Tibial artery (tissue), 4 donors: ENCODE results near the gene ADAMTS17.
"Not testable (repeated sequence)": the region's sequence is repeated elsewhere in the genome, so short reads cannot be mapped to it uniquely, and the experiment has no call there.

Experiments used
- DNase-seq, 2 donors: peaks; one replicate each; pipeline ENCODE4 v3.0.0-alpha.2; 2019
- H3K27ac ChIP-seq, 2 donors: fragments of 200-600 bp; sonication (generic) in 1 of 2; 1 replicate in 1 of 2; 2 replicates in 1 of 2; pipeline ENCODE4 v1.5.1; 2018 to 2019; ENCODE audit warnings: mild to moderate bottlenecking in 1 of 2
- H3K27me3 ChIP-seq, 2 donors: fragments of 200-600 bp; sonication (generic) in 1 of 2; one replicate each; pipeline versions ENCODE4 v1.5.1 to v1.6.0; 2016 to 2019
- H3K36me3 ChIP-seq, 3 donors: fragments of 200-600 bp; sonication (generic) in 2 of 3; one replicate each; pipeline ENCODE4 v1.5.1; 2016 to 2019; ENCODE audit warnings: mild to moderate bottlenecking in 2 of 3
- H3K4me1 ChIP-seq, 4 donors: fragments of 200-600 bp; sonication (generic) in 2 of 4; 1 replicate in 3 of 4; 2 replicates in 1 of 4; pipeline ENCODE4 v1.5.1; 2016 to 2019
- H3K4me3 ChIP-seq, 2 donors: fragments of 200-600 bp; sonication (generic) in 1 of 2; 1 replicate in 1 of 2; 2 replicates in 1 of 2; pipeline ENCODE4 v1.5.1; 2018 to 2019; ENCODE audit warnings: mild to moderate bottlenecking in 2 of 2
- H3K9me3 ChIP-seq, 3 donors: fragments of 200-600 bp; sonication (generic) in 1 of 3; one replicate each; pipeline ENCODE4 v1.5.1; 2016 to 2019
- CTCF ChIP-seq, 2 experiments: fragments of 200-600 bp in 1 of 2; fragments of 450-650 bp in 1 of 2; IDR thresholded peaks; one replicate each; pipeline ENCODE4 v1.5.1; 2017 to 2019; ENCODE audit warnings: antibody characterized with exemption in 2 of 2, mild to moderate bottlenecking in 1 of 2, moderate library complexity in 1 of 2
- intact Hi-C: fragments of 100-400 bp; cut with DNase I; formaldehyde crosslinking; loops from one replicate; pipeline ENCODE4 v1.15.0; 2023; ENCODE audit warnings: low total_unique reads

The ADAMTS17 gene

GRCh38 chr15:99981839-99982658 is 359.7 kb downstream of the ADAMTS17 start:
- no peak for DNase-seq
- TF ChIP-seq CTCF (IDR thresholded peaks at IDR 0.05): no peak

GRCh38 chr15:99981191-99981647 is 360.6 kb downstream of the ADAMTS17 start:
- no peak for DNase-seq
- TF ChIP-seq CTCF (IDR thresholded peaks at IDR 0.05): no peak
- intact Hi-C loops: no loop called here
- Histone ChIP-seq H3K27me3 (no peaks in the 10 kb centered on the region), H3K36me3 (no peaks in the 10 kb centered on the region), H3K27ac (no peak overlapping the region), H3K4me3 (no peak overlapping the region), H3K4me1 (no peaks in the 10 kb centered on the region), H3K9me3 (no peaks in the 10 kb centered on the region)

More at GRCh38 chr15:99981839-99982658, 359.7 kb downstream of the ADAMTS17 start:
- H3K4me3 ChIP-seq: no peak overlapping the region
- intact Hi-C loops: no loop called here
- H3K4me1 ChIP-seq: no peaks in the 10 kb centered on the region
- no peaks in the 10 kb centered on the region for H3K9me3 ChIP-seq
- H3K27me3 ChIP-seq: no peaks in the 10 kb centered on the region
- H3K36me3 ChIP-seq: no peaks in the 10 kb centered on the region
- H3K27ac ChIP-seq: no peak overlapping the region

GRCh38 chr15:99980752-99981151 is 361.0 kb downstream of the ADAMTS17 start:
- intact Hi-C loops: no loop called here
- H3K27me3 ChIP-seq: no peaks in the 10 kb centered on the region
- H3K4me1 ChIP-seq: no peaks in the 10 kb centered on the region
- H3K27ac ChIP-seq: no peak overlapping the region
- no peak for DNase-seq
- no peak overlapping the region for H3K4me3 ChIP-seq
- H3K36me3 ChIP-seq: no peaks in the 10 kb centered on the region
- H3K9me3 ChIP-seq: no peaks in the 10 kb centered on the region
- no peak for TF ChIP-seq CTCF (IDR thresholded peaks at IDR 0.05)

GRCh38 chr15:99979886-99980285 is 361.9 kb downstream of the ADAMTS17 start:
- H3K27me3 ChIP-seq, H3K36me3 ChIP-seq, H3K9me3 ChIP-seq, DNase-seq, H3K4me3 ChIP-seq, H3K27ac ChIP-seq, intact Hi-C loops, H3K4me1 ChIP-seq: not testable (repeated sequence)

- no peaks in the 10 kb centered on the region for H3K9me3 ChIP-seq
- TF ChIP-seq CTCF (IDR thresholded peaks at IDR 0.05): no peak
- intact Hi-C loops: no loop called here
Observed at GRCh38 chr15:99979371-99979770, 362.4 kb downstream of the ADAMTS17 start.

DNA sequence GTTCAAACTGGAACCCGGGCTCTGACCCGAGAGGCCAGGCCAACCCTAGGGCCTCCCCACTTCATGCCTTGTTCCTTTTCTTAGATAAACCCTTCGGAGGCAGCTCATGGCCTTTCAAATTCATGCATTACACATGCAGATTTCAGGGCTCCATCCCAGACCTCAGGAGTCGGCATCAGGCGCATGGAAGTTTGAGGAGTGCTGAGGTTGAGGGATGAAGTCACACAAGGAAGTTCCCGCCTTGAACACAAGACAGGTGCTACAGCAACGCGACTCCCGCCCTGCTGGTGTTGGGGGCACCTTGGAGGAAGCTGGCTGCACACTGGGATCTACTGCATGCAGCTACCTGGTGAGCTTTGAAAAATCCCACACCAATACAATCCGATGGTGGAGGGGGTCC is 363.3 kb downstream of the ADAMTS17 start:
- no peaks in the 10 kb centered on the region for H3K27me3 ChIP-seq
- peaks cover 0 to under 1% (median 0%) of the 10 kb centered on the region in 3 donors for H3K36me3 ChIP-seq
- H3K9me3 ChIP-seq: no peaks in the 10 kb centered on the region
- intact Hi-C loops: no loop called here
- no peak overlapping the region for H3K4me3 ChIP-seq
- no peak for DNase-seq
- no peaks in the 10 kb centered on the region for H3K4me1 ChIP-seq
- H3K27ac ChIP-seq: no peak overlapping the region
- no peak for TF ChIP-seq CTCF (IDR thresholded peaks at IDR 0.05)

More at GRCh38 chr15:99979371-99979770, 362.4 kb downstream of the ADAMTS17 start:
- Histone ChIP-seq H3K4me3 (no peak overlapping the region), H3K27ac (no peak overlapping the region), H3K4me1 (no peaks in the 10 kb centered on the region), H3K36me3 (no peaks in the 10 kb centered on the region), H3K27me3 (no peaks in the 10 kb centered on the region)
- no peak for DNase-seq
